ENCODE data around the gene BSCL2. TPM values are rescaled to one million over a fixed set of nuclear protein-coding genes. Genes with fewer than 3 reads are reported as not detected.

BSCL2 gene
- total and polyA plus RNA-seq, 8 donors: 30.3 to 151 (median 53.6) TPM

DNA sequence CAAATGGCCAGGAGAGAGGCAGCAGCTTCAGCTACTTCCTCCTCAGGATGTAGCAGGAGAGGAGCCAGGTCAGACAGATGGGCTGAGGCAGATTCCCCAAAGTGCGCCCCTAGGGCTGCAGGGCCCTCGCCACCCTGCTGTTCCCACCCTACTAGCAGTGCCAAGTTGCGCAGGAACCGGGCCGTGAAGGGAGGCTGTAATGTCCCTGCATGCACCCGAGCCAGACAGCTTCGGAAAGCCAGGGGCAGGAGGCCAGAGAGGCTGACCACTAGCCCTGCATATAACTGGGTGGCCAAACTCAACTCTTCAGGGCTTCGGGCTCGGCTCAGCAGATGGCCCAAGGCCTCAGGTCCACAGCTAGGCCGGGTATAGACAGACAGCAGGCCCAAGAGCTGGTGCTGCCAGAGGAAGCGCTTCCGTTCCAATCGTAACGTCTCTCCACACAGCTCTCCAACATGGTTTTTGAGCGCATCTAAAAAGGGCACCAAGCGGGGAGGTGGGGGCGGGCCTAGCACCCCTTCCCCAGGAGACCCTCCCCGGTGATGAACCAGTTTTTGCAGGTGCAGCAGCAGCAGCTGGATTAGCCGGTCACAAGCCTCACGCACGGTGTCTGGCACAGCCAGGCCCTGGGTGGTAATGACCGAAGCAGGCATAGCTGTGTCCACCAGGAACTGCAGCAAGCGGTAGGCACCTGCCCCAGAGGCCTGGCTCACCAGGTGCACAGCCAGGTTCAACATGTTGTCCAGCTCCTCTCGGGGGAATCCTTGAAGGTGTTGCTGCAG lies 58.8 kb downstream of the BSCL2 start:
- H3K27ac ChIP-seq: no peak overlapping the region
- intact Hi-C loops (cut with DNase I): no loop called here
- no peak for ATAC-seq
- H3K4me3 ChIP-seq: no peak overlapping the region
- FAIRE-seq: no peak
- DNase-seq: peak in 1 of 6 donors; percentile 42
- H3K27me3 ChIP-seq: no peaks in the 10 kb centered on the region
- no peaks in the 10 kb centered on the region for H3K9me3 ChIP-seq
- TF ChIP-seq, protein P1, sequence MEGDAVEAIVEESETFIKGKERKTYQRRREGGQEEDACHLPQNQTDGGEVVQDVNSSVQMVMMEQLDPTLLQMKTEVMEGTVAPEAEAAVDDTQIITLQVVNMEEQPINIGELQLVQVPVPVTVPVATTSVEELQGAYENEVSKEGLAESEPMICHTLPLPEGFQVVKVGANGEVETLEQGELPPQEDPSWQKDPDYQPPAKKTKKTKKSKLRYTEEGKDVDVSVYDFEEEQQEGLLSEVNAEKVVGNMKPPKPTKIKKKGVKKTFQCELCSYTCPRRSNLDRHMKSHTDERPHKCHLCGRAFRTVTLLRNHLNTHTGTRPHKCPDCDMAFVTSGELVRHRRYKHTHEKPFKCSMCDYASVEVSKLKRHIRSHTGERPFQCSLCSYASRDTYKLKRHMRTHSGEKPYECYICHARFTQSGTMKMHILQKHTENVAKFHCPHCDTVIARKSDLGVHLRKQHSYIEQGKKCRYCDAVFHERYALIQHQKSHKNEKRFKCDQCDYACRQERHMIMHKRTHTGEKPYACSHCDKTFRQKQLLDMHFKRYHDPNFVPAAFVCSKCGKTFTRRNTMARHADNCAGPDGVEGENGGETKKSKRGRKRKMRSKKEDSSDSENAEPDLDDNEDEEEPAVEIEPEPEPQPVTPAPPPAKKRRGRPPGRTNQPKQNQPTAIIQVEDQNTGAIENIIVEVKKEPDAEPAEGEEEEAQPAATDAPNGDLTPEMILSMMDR (IDR thresholded peaks at IDR 0.05): no peak
- H3K4me1 ChIP-seq: peaks cover 6 to 21% (median 16%) of the 10 kb centered on the region in 3 donors
- H3K36me3 ChIP-seq: peaks cover 0 to 14% (median 3%) of the 10 kb centered on the region in 3 donors
- 89 to 94% methylated on average over 24 of the region's 24 CpGs for WGBS, 2 donors

DNA sequence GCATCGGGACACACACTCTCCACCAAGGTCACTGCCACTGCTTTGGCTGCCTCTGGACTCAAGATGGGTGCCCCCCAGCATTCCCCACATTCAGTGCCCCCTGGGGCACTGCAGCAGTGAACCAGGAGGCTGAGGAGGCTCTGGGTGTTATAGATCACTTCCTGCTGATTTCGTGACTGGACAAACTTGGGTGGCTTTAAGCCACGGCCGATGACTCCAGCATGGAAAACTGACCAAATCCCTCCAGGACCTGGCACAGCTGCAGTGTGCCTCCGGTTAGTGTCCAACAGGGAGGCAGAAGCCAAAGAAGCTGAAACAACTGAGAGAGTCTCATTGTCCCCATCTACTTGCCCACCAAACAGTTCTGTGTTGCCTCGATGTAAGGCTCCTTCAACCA lies 59.6 kb downstream of the BSCL2 start:
- peaks cover 0 to 14% (median 3%) of the 10 kb centered on the region in 3 donors for H3K36me3 ChIP-seq
- no peak for FAIRE-seq
- no peaks in the 10 kb centered on the region for H3K9me3 ChIP-seq
- TF ChIP-seq, protein P1 (IDR thresholded peaks at IDR 0.05): no peak
- peak in 1 of 4 donors; percentile 0 for ATAC-seq
- peak overlapping the region in 1 of 4 donors; percentile 10 for H3K27ac ChIP-seq
- peaks cover 6 to 21% (median 16%) of the 10 kb centered on the region in 3 donors for H3K4me1 ChIP-seq
- H3K27me3 ChIP-seq: no peaks in the 10 kb centered on the region
- DNase-seq: no peak
- peak overlapping the region in 1 of 4 donors; percentile 82 for H3K4me3 ChIP-seq
- intact Hi-C loops (cut with DNase I): no loop called here
- 49 to 59% methylated on average over 6 of the region's 6 CpGs for WGBS, 2 donors

DNA sequence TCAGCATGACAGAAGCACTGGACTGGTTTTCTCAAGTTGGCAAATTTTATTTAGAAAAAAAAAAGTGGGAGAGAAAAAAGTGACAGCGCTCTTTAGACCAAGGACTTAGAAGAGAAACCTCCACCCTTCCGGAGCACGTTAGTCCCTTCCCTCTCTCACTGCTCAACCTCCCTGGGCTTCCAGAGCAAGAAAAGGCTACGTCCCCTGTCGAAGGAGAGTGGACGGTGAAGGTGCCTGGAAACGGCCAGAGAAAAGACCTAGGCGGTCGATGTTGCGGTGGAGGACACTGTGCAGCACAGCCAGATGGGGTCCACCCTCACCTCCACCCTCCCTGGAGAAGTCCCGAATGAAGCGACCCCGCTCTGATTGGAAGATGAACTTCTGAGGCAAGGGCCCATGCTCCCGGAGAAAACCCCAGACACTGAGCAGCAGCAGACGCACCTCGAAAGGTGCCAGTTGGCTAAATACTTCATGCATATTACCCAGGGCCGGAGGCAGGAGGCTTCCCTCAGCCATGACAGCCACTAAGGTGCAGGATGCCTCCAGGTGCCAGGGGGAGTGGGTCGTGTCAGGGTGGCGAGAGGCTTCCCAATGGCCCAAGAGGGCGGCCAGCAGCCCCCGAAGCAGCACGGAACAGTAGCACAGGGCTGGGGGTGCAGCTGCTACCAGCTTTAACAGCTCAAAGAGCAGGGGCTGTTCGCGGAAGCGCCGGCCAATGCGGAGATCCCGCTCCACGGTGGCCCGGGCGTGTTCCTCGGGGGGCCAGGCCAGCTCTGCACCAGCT lies 60.2 kb downstream of the BSCL2 start:
- peak; percentile 4 to 13 (median 8) for ATAC-seq
- no peak for FAIRE-seq
- peaks cover 0 to 14% (median 3%) of the 10 kb centered on the region in 3 donors for H3K36me3 ChIP-seq

DNA sequence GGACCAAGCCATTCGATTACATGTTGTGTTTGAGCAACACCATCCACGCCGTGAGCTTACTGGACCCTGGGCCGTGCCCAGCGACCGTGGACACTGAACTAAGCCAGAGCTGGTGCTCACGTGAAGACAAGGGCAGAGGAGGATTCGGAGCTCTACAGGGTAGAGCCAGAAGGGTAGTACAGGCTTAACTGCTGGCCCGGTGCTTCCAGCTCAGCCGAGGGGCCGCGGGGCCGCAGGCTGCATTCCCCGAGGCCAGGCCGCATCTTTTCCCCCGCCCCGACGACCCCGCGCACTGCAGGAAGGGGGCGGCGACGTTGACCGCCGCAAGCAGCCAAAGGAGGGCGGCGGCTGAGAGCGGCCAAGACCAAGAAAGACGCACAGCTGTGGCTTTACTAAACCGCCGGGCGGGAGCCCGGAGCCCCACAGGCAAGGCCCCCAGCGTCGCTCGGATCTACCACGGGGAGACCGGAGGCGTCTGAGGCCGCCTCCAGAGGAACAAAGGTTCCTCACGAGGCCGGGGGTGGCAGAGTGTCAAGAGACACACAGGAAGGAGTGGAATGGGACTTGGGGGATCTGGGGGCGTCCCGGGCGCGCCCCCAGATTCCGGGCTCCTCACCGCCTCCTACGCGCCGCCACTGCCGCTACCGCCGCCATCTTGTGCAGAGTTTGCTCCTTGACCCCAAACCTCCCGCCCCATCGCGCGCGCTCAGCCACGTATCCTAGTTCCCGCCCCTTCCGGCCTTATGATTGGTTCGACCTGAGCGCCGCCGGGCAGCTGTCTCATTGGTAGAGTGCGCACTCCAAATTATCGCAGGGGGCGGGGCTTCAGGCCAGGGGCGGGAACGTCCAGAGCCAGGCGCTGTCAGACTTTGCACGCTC lies 61.0 kb downstream of the BSCL2 start, which contains the start of gene GANAB:
Gene GANAB, minus strand, starts transcription at position 668 of the 879 bp plus-strand sequence. Its CDS starts 14 bp downstream, at position 654.
- intact Hi-C loops (cut with DNase I): no loop called here
- FAIRE-seq (peak; percentile 77), DNase-seq (peak; percentile 99), ATAC-seq (peak; percentile 97 to 99 (median 98))
- WGBS, 2 donors: 0 to 1% methylated on average over 67 to 73 of the region's 73 CpGs
- peaks cover 0 to 14% (median 3%) of the 10 kb centered on the region in 3 donors for H3K36me3 ChIP-seq
- no peaks in the 10 kb centered on the region for H3K9me3 ChIP-seq
- no peaks in the 10 kb centered on the region for H3K27me3 ChIP-seq
- H3K4me3 ChIP-seq: peak within 1 kb of the TSS; percentile 82 to 98 (median 92)
- peak within 1 kb of the TSS; percentile 75 to 87 (median 84) for H3K27ac ChIP-seq
- H3K4me1 ChIP-seq: peaks cover 6 to 13% (median 8%) of the 10 kb centered on the region in 3 donors
- TF ChIP-seq, protein P1 (IDR thresholded peaks at IDR 0.05): no peak

More for the DNA sequence above, 60.2 kb downstream of the BSCL2 start:
- WGBS, 2 donors: 34 to 50% methylated on average over 32 of the region's 32 CpGs
- peak overlapping the region in 1 of 4 donors; percentile 10 for H3K27ac ChIP-seq
- H3K4me1 ChIP-seq: peaks cover 6 to 20% (median 15%) of the 10 kb centered on the region in 3 donors
- intact Hi-C loops (cut with DNase I): no loop called here
- peak in 4 of 6 donors; percentile 28 to 81 (median 52) for DNase-seq
- peak overlapping the region in 2 of 4 donors; percentile 82 to 89 for H3K4me3 ChIP-seq
- no peaks in the 10 kb centered on the region for H3K9me3 ChIP-seq
- TF ChIP-seq, protein P1 (IDR thresholded peaks at IDR 0.05): no peak
- no peaks in the 10 kb centered on the region for H3K27me3 ChIP-seq
